BLaER1 treated with 17β-estradiol and CSF1 and Interleukin-3, amounts not matched to agents 10 nM and 100 nM (cell line): ENCODE results near the gene PRAF2.

Experiments
- H3K27ac ChIP-seq, 11 experiments: shearing (Covaris generic); formaldehyde crosslinking; 2 replicates each; pipeline ENCODE4 v1.8.1; 2022
- H3K27me3 ChIP-seq, 11 experiments: shearing (Covaris generic); formaldehyde crosslinking; 2 replicates each; pipeline ENCODE4 v1.8.1; 2022
- H3K36me3 ChIP-seq, 11 experiments: shearing (Covaris generic); formaldehyde crosslinking; 2 replicates each; pipeline ENCODE4 v1.8.1; 2022
- H3K4me1 ChIP-seq, 10 experiments: shearing (Covaris generic); formaldehyde crosslinking; 2 replicates each; pipeline ENCODE4 v1.8.1; 2022
- H3K4me2 ChIP-seq, 11 experiments: shearing (Covaris generic); formaldehyde crosslinking; 2 replicates each; pipeline ENCODE4 v1.8.1; 2022
- H3K4me3 ChIP-seq, 10 experiments: shearing (Covaris generic); formaldehyde crosslinking; 2 replicates each; pipeline ENCODE4 v1.8.1; 2022
- H3K9ac ChIP-seq, 11 experiments: shearing (Covaris generic); formaldehyde crosslinking; 2 replicates each; pipeline ENCODE4 v1.8.1; 2022
- H3K9me3 ChIP-seq, 11 experiments: shearing (Covaris generic); formaldehyde crosslinking; replicated peaks in 1 of 11; 2 replicates each; pipeline ENCODE4 v1.8.1; 2022
- H4K20me1 ChIP-seq, 11 experiments: shearing (Covaris generic); formaldehyde crosslinking; 2 replicates each; pipeline ENCODE4 v1.8.1; 2022
- Cebpa-rat ChIP-seq, 11 experiments: shearing (Covaris generic); IDR thresholded peaks; 2 replicates each; pipeline ENCODE4 v1.8.1; 2022

The PRAF2 gene

GRCh38 chrX:49030283-49030682, 43.5 kb downstream of the PRAF2 start:
- peaks cover 27 to 93% (median 52%) of the 10 kb centered on the region in 11 experiments for H3K36me3 ChIP-seq
- peaks cover 0 to 24% (median 10%) of the 10 kb centered on the region in 10 experiments; a peak in 10 of 20 replicates for H3K4me1 ChIP-seq
- no peaks in the 10 kb centered on the region; a peak in 2 of 22 replicates for H3K9me3 ChIP-seq
- peaks cover 20 to 70% (median 52%) of the 10 kb centered on the region in 11 experiments; a peak in 20 of 22 replicates for H3K27me3 ChIP-seq
- H3K27ac ChIP-seq, result no peak overlapping the region
- no peak overlapping the region for H3K4me3 ChIP-seq
- TF ChIP-seq Cebpa-rat (IDR thresholded peaks at IDR 0.05), result no peak
- peaks cover 0 to 60% (median 9%) of the 10 kb centered on the region in 11 experiments; a peak in 11 of 22 replicates for H4K20me1 ChIP-seq
- H3K4me2 ChIP-seq, result no peak overlapping the region
- H3K9ac ChIP-seq, result no peak overlapping the region

GRCh38 chrX:49029876-49030275, 43.9 kb downstream of the PRAF2 start:
- no peak overlapping the region for H3K27ac ChIP-seq
- no peak for TF ChIP-seq Cebpa-rat (IDR thresholded peaks at IDR 0.05)
- peaks cover 0 to 60% (median 9%) of the 10 kb centered on the region in 11 experiments; a peak in 11 of 22 replicates for H4K20me1 ChIP-seq
- H3K9ac ChIP-seq, result no peak overlapping the region
- H3K4me2 ChIP-seq, result no peak overlapping the region
- H3K4me1 ChIP-seq, result peaks cover 0 to 24% (median 10%) of the 10 kb centered on the region in 10 experiments; a peak in 10 of 20 replicates
- no peak overlapping the region for H3K4me3 ChIP-seq
- peaks cover 20 to 70% (median 54%) of the 10 kb centered on the region in 11 experiments; a peak in 20 of 22 replicates for H3K27me3 ChIP-seq
- H3K9me3 ChIP-seq, result peaks cover 0 to 3% (median 0%) of the 10 kb centered on the region in 11 experiments; a peak in 3 of 22 replicates
- H3K36me3 ChIP-seq, result peaks cover 27 to 95% (median 55%) of the 10 kb centered on the region in 11 experiments
